Measurements from ENCODE around the gene ADGRB2.

ADGRB2 gene

DNA sequence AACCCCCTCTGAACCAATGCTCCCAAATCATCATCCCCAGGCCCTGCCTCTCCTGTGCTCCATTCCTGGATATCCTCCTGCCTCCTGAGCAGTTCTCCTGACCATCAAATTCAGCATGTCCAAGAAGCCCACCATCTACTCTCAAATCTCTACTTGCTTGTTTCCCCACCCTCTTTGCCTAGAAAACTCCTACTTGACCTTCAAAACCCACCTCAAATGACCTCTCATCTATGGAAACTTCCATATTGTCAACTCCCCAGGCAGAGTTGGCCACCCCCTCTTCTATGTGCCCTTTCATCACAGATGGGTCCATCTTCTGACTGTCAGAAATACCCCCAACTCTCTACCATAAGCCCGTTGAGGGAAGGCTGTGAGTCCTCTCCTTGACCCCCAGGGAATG lies 16.8 kb downstream of the ADGRB2 start:
- Histone ChIP-seq H3K79me2 (no peaks in the 10 kb centered on the region), H2AFZ (no peak overlapping the region), H3K4me3 (ENCODE audit: low read depth, low read length) (no peak overlapping the region), H3K4me1 (no peaks in the 10 kb centered on the region), H3K27ac (no peak overlapping the region), H3K27me3 (ENCODE audit: control insufficient read depth, insufficient read depth, low read length) (no peaks in the 10 kb centered on the region), H3K4me2 (ENCODE audit: low read length) (no peak overlapping the region), H3K9ac (no peak overlapping the region), H3K9me3 (ENCODE audit: control insufficient read depth, low read length) (no peaks in the 10 kb centered on the region), H3K36me3 (ENCODE audit: control insufficient read depth, insufficient read depth, low read length) (no peaks in the 10 kb centered on the region)
- TF ChIP-seq, protein P1, sequence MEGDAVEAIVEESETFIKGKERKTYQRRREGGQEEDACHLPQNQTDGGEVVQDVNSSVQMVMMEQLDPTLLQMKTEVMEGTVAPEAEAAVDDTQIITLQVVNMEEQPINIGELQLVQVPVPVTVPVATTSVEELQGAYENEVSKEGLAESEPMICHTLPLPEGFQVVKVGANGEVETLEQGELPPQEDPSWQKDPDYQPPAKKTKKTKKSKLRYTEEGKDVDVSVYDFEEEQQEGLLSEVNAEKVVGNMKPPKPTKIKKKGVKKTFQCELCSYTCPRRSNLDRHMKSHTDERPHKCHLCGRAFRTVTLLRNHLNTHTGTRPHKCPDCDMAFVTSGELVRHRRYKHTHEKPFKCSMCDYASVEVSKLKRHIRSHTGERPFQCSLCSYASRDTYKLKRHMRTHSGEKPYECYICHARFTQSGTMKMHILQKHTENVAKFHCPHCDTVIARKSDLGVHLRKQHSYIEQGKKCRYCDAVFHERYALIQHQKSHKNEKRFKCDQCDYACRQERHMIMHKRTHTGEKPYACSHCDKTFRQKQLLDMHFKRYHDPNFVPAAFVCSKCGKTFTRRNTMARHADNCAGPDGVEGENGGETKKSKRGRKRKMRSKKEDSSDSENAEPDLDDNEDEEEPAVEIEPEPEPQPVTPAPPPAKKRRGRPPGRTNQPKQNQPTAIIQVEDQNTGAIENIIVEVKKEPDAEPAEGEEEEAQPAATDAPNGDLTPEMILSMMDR (IDR thresholded peaks at IDR 0.05): no peak

DNA sequence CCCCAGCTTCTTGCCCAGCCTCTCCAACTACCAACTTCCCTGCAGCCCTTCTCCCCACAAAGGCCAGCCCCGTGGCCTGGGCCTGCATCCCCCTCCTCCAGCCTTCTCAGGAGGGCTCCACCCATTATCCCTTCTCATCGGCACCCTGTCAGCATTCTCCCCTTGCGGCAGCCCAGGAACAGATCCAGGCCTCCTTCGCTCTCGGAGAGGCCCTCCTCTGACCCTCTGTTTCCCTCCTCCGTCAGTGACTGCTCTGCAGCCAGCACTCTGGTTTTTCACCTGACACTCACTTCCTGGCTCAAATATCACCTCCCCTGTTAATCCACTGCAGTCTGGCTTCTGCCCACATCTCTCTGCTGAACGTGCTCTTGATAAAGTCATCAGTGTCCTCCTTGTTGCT lies 17.5 kb downstream of the ADGRB2 start:
- H3K27me3 ChIP-seq (ENCODE audit: control insufficient read depth, insufficient read depth, low read length): no peaks in the 10 kb centered on the region
- no peaks in the 10 kb centered on the region for H3K36me3 ChIP-seq (ENCODE audit: control insufficient read depth, insufficient read depth, low read length)
- H2AFZ ChIP-seq: no peak overlapping the region
- H3K27ac ChIP-seq: no peak overlapping the region
- TF ChIP-seq, protein P1 (IDR thresholded peaks at IDR 0.05): no peak
- H3K9ac ChIP-seq: no peak overlapping the region
- H3K4me2 ChIP-seq (ENCODE audit: low read length): no peak overlapping the region
- no peak overlapping the region for H3K4me3 ChIP-seq (ENCODE audit: low read depth, low read length)
- no peaks in the 10 kb centered on the region for H3K9me3 ChIP-seq (ENCODE audit: control insufficient read depth, low read length)
- H3K4me1 ChIP-seq: no peaks in the 10 kb centered on the region
- no peaks in the 10 kb centered on the region for H3K79me2 ChIP-seq

DNA sequence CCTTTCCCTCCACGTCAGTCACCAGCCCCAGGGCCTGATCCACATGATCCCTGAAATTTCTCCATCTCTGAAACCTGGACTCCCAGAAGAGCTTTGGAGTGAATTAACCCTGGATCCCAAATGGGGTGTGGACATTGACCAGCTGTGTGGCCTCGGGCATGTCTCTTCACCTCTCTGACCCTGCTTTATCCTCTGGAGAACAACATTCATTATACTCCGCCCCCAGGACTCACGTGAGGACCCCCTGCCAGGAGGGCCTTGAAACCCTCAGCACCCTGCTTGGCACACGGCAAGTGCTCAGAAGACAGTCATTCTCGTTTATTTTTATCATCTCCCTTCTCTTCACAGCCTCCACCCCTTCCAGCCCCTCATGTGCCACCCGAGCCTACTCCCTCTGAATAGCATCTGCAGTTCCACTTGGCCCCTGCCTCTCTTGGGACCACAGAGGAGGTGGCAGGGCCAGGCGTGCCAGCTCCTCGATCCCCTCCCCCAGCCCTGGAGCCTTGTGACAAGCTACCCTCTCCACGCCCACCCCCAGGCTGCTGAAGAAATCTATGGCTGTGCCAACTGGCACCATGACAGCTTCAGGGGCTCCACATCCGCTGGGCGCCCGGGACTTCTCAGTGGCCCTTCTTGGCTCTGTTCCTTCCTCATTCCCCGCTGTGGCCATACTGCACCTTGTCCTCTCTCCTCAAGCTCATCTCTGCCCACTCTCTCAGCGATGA lies 18.0 kb downstream of the ADGRB2 start:
- no peaks in the 10 kb centered on the region for H3K79me2 ChIP-seq
- H3K27ac ChIP-seq: no peak overlapping the region
- no peaks in the 10 kb centered on the region for H3K36me3 ChIP-seq (ENCODE audit: control insufficient read depth, insufficient read depth, low read length)
- no peak overlapping the region for H3K4me3 ChIP-seq (ENCODE audit: low read depth, low read length)
- H2AFZ ChIP-seq: no peak overlapping the region
- H3K9me3 ChIP-seq (ENCODE audit: control insufficient read depth, low read length): no peaks in the 10 kb centered on the region
- TF ChIP-seq, protein P1 (IDR thresholded peaks at IDR 0.05): peak; percentile 1
- no peak overlapping the region for H3K4me2 ChIP-seq (ENCODE audit: low read length)
- H3K9ac ChIP-seq: no peak overlapping the region
- H3K4me1 ChIP-seq: no peaks in the 10 kb centered on the region
- H3K27me3 ChIP-seq (ENCODE audit: control insufficient read depth, insufficient read depth, low read length): no peaks in the 10 kb centered on the region

DNA sequence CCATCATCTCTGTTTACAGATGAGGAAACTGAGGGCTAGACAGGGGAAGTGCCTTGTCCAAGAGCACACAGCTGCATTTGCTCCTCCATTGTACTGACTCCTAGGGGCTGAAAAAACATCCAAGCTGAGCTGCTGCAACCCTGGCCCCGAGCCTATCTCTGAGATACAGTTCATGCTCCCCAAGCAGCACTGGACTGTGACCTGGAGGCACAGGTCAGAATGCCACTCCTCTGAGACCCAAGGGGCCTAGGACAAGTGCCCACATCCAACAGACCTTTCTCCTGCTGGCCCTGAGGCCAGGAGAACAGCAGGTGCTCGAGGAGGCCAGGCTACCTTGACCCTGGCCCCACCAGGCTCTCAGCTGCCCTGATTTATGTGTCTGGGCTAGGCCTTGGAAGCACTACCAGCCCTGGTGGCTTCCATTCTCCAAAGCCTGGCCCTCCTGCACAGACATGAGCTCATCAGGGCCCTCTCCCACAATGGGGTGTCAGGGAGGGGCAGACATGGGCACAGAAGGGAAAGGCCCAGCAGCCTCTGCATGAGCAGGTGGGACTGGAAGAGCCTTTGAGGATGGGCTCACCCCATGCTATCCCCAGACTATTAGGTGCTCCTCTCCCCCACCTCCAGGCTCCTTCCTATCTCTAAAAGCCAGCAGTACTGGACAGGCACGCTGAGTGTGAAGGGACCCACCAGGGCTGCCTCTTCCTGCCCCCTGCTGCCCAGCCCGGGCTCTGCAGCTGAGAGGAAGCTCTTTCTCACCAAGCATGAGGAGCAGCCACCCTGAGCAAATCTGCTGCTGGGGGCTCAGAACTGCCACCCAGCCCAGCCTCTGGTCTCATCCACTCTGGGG lies 18.8 kb downstream of the ADGRB2 start:
- Histone ChIP-seq H3K4me1 (no peaks in the 10 kb centered on the region), H3K4me3 (ENCODE audit: low read depth, low read length) (no peak overlapping the region), H3K36me3 (ENCODE audit: control insufficient read depth, insufficient read depth, low read length) (no peaks in the 10 kb centered on the region), H3K4me2 (ENCODE audit: low read length) (no peak overlapping the region), H3K79me2 (no peaks in the 10 kb centered on the region), H2AFZ (no peak overlapping the region), H3K27me3 (ENCODE audit: control insufficient read depth, insufficient read depth, low read length) (no peaks in the 10 kb centered on the region), H3K9ac (no peak overlapping the region), H3K9me3 (ENCODE audit: control insufficient read depth, low read length) (no peaks in the 10 kb centered on the region), H3K27ac (no peak overlapping the region)
- TF ChIP-seq, protein P1 (IDR thresholded peaks at IDR 0.05): peak; percentile 52

All from parathyroid adenoma (tissue), 2 donors.